ENCODE results near the gene LDLRAD2.

- TF ChIP-seq EZH2 (IDR thresholded peaks at IDR 0.05) (no peak), CTCF (IDR thresholded peaks at IDR 0.05 in 2 of 3, conservative IDR thresholded peaks at IDR 0.05 in 1 of 3; ENCODE audit: borderline replicate concordance in 1 of 3, insufficient read depth in 1 of 3, low read depth in 2 of 3, low read length in 2 of 3) (no peak), POLR2A (IDR thresholded peaks at IDR 0.05; ENCODE audit: borderline replicate concordance, extremely low read depth, insufficient read depth, insufficient read length) (no peak), REST (IDR thresholded peaks at IDR 0.05; ENCODE audit: low read depth) (no peak), ZNF274 (IDR thresholded peaks at IDR 0.05; ENCODE audit: low read depth, low read length) (no peak), EZH2phosphoT487 (IDR thresholded peaks at IDR 0.05; ENCODE audit: borderline replicate concordance) (no peak), ATF3 (IDR thresholded peaks at IDR 0.05) (no peak), POLR2AphosphoS5 (IDR thresholded peaks at IDR 0.05; ENCODE audit: low read depth, low read length) (no peak)
These were observed 48.2 kb upstream of the LDLRAD2 start for GRCh38 chr1:21763694-21764419.

Measured in HCT116 (cell line).